LNCaP clone FGC (cell line): Measurements from ENCODE around the gene RFESD.
"Not testable (repeated sequence)": the region's sequence is repeated elsewhere in the genome, so short reads cannot be mapped to it uniquely, and the experiment has no call there.

ENCODE experiments used
- DNase-seq: peaks from one replicate; pipeline ENCODE4 v3.0.0-alpha.2; 2011; ENCODE audit warnings: low read depth
- H3K4me3 ChIP-seq: 2 replicates; pipeline ENCODE4 v1.5.1; 2011; ENCODE audit warnings: mild to moderate bottlenecking, low read depth, low read length, control low read depth
- TF ChIP-seq, protein P1 (sequence below): IDR thresholded peaks from 2 replicates; pipeline ENCODE4 v1.5.1; 2012; ENCODE audit warnings: mild to moderate bottlenecking; ENCODE audit not compliant: control insufficient read depth, insufficient read depth; ENCODE audit errors: extremely low read depth

RFESD gene

DNA sequence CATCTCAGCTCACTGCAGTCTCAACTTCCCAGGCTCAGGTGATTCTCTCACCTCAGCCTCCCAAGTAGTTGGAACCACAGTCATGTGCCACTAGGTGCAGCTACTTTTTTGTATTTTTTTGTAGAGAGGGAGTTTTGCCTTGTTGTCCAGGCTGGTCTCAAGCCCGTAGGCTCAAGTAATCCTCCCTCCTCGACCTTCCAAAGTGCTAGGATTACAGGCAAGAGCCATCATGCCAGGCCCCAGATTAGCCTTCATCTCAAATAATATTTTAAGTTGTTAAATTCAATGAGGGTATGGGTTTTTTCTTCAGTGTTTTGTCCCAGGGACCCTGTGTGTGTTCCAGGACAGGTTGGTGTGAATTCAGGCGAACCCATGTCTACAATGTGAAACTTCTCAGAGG lies 12.5 kb upstream of the RFESD start:
- no peak for DNase-seq
- TF ChIP-seq, protein P1, sequence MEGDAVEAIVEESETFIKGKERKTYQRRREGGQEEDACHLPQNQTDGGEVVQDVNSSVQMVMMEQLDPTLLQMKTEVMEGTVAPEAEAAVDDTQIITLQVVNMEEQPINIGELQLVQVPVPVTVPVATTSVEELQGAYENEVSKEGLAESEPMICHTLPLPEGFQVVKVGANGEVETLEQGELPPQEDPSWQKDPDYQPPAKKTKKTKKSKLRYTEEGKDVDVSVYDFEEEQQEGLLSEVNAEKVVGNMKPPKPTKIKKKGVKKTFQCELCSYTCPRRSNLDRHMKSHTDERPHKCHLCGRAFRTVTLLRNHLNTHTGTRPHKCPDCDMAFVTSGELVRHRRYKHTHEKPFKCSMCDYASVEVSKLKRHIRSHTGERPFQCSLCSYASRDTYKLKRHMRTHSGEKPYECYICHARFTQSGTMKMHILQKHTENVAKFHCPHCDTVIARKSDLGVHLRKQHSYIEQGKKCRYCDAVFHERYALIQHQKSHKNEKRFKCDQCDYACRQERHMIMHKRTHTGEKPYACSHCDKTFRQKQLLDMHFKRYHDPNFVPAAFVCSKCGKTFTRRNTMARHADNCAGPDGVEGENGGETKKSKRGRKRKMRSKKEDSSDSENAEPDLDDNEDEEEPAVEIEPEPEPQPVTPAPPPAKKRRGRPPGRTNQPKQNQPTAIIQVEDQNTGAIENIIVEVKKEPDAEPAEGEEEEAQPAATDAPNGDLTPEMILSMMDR = no peak
- H3K4me3 ChIP-seq = no peak overlapping the region

DNA sequence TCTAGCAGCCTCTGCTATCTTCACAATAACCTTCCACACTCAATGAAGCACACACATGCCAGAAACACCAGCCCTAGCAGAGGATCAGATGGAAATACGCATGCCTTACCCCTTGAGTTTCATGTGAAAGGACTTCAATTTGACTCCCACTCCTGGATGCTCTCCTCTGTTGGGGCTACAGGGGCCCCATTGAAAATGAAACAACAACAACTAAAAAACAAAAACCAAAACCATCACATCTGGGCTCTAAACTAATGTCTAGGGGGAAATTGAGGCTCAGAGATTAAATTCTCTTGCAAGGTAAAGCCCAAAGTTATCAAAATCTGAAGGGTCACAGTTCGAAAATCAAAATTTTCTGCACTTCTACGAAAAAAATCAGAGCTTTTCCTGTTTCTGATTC lies 7.9 kb upstream of the RFESD start:
- H3K4me3 ChIP-seq = no peak overlapping the region
- no peak for DNase-seq
- TF ChIP-seq, protein P1 = no peak

DNA sequence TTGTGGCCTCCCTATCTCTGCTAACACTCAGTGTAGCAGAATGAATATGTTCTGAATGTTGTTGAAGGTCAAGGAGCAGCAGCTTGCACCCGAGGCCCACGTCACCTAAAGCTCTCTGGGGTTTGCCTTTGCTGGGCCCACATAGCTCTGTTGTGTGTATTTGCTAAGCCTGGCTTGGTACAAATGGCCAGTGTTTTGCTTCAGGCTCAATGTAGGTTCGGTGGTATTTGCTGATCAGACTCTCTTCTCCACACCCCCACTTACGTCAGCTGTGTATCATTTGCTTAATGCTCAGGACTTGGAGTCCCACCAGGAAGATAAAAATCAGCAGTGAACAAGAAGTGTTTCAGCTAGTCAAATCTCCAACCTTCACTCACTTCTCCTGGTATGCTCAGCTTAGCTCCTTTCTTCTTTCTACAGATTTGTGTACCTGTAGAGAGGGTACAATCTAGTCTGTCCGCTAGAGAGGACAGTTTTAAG lies 4.8 kb upstream of the RFESD start:
- peak; percentile 98 for DNase-seq
- TF ChIP-seq, protein P1 = no peak
- no peak overlapping the region for H3K4me3 ChIP-seq

DNA sequence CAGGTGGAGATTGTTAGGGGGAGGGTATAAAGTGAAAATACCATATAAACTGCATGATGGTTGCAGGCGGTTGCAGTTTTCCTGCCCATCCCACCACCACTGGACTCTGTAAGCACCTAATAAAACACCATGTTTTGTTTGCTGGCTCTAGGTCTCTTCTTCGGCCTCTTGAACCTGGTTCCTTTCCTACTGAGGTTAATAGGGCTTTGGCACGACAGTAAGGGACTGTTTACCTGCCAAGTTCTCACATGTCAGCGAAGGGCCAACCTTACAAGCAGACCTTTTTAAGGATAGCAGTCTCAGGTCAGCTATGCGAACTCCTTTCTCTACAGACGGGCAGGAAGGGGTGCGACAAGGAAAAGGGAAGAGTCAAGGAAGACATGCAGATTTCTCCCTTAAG lies 3.4 kb upstream of the RFESD start:
- TF ChIP-seq, protein P1 = no peak
- peak; percentile 89 for DNase-seq
- H3K4me3 ChIP-seq = no peak overlapping the region

DNA sequence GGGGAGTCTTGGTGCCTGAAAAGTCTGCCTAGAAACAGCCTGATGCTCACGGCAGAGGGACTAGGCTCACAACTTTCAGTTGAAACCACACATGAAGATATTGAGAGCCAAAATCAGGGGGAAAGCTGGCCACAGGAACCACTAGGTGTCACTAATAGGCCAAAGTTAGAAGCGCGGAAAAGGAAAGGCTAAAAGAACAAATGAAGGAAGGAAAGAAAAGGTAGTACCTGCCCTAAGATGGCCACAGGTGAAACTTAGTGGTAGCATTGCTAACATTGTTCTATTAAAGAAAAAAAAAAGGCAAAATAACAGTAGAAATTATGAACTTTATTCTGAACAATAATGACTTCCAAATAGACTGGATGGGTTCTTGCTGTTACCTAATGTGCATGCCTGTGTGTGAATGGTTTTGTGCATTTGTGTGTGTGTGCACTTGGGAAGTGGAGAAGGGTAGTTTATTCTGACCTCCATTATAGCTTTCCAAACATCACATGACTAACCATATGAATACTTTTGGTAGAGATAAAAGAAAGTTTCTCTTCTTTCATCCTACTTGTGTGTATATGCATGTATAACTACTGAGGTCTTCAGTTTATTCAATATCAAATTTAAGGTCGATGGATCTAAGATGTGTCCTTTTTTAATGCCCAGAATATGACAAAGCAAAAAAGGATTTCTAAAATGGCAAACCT lies 2.1 kb upstream of the RFESD start:
- H3K4me3 ChIP-seq = no peak overlapping the region
- DNase-seq = no peak
- TF ChIP-seq, protein P1 = peak; percentile 86

DNA sequence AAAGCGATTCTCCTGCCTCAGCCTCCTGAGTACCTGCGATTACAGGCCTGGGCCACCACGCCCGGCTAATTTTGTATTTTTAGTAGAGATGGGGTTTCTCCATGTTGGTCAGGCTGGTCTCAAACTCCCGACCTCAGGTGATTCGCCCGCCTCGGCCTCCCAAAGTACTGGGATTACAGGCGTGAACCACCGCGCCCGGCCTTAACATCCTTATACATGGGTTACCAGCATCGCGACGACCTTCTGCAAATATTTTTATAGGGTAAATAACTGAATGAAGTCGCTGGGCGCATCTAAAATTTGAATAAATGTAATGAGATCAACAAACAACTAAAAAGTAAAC lies 380 bp upstream of the RFESD start:
- DNase-seq, H3K4me3 ChIP-seq: not testable (repeated sequence)

DNA sequence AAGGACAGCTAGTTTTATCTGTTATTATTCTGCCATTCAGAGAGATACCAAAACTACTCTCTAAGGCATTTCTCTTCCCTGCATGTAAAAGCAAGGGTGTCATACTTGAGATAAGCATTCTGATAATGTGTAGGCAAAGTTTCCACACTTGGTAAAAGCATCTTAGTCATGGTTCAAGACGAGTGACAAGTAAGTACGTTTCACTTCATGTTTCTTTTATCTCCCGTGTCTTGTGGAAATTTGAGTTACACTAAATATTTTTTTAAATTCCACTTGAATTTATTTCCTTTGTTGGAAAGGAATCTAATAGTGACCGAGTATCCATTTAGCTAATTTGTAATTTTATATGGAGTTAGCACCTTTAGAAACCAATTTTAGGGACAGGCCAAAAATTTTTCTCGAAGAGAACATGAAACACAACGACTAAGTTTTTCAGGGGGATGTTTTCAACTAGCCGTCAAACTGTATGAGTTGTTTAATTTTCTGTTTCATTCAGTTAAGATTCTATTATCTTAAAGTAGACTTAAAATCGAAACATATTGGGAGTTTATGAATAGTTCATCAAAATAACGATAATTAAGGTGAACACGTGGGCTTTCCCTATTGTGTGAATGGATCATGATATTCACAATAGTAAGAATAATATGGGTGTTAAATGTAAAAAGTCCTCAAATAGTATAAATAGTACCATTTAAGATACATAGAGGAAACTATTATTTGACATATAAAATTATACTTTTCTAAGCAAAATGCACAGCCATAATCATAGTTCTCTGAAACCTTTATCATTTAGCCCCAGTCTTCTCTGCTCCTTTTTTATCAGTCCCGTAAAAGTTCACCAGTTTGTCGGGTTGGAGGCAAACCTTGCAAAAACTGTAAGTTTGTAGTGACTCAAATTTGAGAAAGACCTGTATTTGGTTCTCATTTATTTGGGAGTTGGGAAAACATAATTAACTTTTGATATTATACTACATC lies 1.6 kb downstream of the RFESD start:
- no peak for DNase-seq
- TF ChIP-seq, protein P1 = no peak
- H3K4me3 ChIP-seq = no peak overlapping the region
